SK-N-SH (cell line): Measurements from ENCODE around the gene BOD1. TPM values are rescaled to one million over a fixed set of nuclear protein-coding genes. Genes with fewer than 3 reads are reported as not detected.

ENCODE experiments used
- CTCF ChIA-PET: fragments of 300-600, 350-600 bp; formaldehyde crosslinking; extraction: SDS; loops from one replicate; lab custom pipeline; 2021; lab: Yijun Ruan, JAX
- POLR2A ChIA-PET: fragments of 350-600 bp; sonication (Branson Sonifier 250); formaldehyde crosslinking; extraction: SDS; loops from one replicate; lab custom pipeline; 2020; ENCODE audit warnings: antibody characterized with exemption, inconsistent platforms; lab: Yijun Ruan, JAX
- DNase-seq: peaks from one replicate; pipeline ENCODE4 v3.0.0; 2012
- H2AFZ ChIP-seq: fragments of 200-600 bp; sonication (generic); 2 replicates; pipeline ENCODE4 v1.8.1; 2016; ENCODE audit warnings: antibody characterized with exemption, mild to moderate bottlenecking, low read depth
- H3F3A ChIP-seq: fragments of 200-600 bp; sonication (generic); replicated peaks from 2 replicates; pipeline ENCODE3; 2016; ENCODE audit warnings: antibody characterized with exemption, mild to moderate bottlenecking; ENCODE audit not compliant: insufficient read depth
- H3K27ac ChIP-seq, 2 experiments: fragments of 200-500 bp in 1 of 2; fragments of 200-600 bp in 1 of 2; sonication (Bioruptor generic) in 1 of 2; sonication (generic), shearing (Covaris generic) in 1 of 2; 2 replicates each; pipeline versions ENCODE4 v1.5.1 to v1.6.1; 2014 to 2016; ENCODE audit warnings: low read depth in 2 of 2, inconsistent platforms in 1 of 2, low read length in 1 of 2, mild to moderate bottlenecking in 1 of 2, mixed read lengths in 1 of 2
- H3K27me3 ChIP-seq: fragments of 200-600 bp; sonication (generic), shearing (Covaris generic); 2 replicates; pipeline ENCODE4 v1.6.1; 2016; ENCODE audit warnings: mixed run types; ENCODE audit not compliant: insufficient read depth
- H3K36me3 ChIP-seq, 2 experiments: fragments of 200-500 bp in 1 of 2; fragments of 200-600 bp in 1 of 2; sonication (Bioruptor generic) in 1 of 2; sonication (generic) in 1 of 2; replicated peaks in 1 of 2; 2 replicates each; pipeline versions ENCODE3 to v1.5.1; 2014 to 2016; ENCODE audit warnings: low read length in 1 of 2, mild to moderate bottlenecking in 1 of 2; ENCODE audit not compliant: insufficient read depth in 2 of 2, control insufficient read depth in 1 of 2
- H3K4me1 ChIP-seq, 2 experiments: fragments of 200-500 bp in 1 of 2; fragments of 200-600 bp in 1 of 2; sonication (Bioruptor generic) in 1 of 2; sonication (generic), shearing (Covaris generic) in 1 of 2; 2 replicates each; pipeline versions ENCODE4 v1.5.1 to v1.6.1; 2014 to 2016; ENCODE audit warnings: low read depth in 1 of 2, low read length in 1 of 2, mixed run types in 1 of 2; ENCODE audit not compliant: insufficient read depth in 2 of 2, control insufficient read depth in 1 of 2
- H3K4me2 ChIP-seq: fragments of 200-600 bp; sonication (generic), shearing (Covaris generic); 2 replicates; pipeline ENCODE4 v1.6.1; 2017; ENCODE audit warnings: mixed run types
- H3K4me3 ChIP-seq, 2 experiments: fragments of 200-500 bp in 1 of 2; fragments of 200-600 bp in 1 of 2; sonication (Bioruptor generic) in 1 of 2; sonication (generic), shearing (Covaris generic) in 1 of 2; 2 replicates each; pipeline versions ENCODE4 v1.5.1 to v1.8.1; 2014 to 2016; ENCODE audit warnings: low read depth in 2 of 2, inconsistent platforms in 1 of 2, low read length in 1 of 2, mild to moderate bottlenecking in 1 of 2, mixed read lengths in 1 of 2, moderate library complexity in 1 of 2
- H3K79me2 ChIP-seq: fragments of 200-600 bp; sonication (generic); 2 replicates; pipeline ENCODE4 v1.8.1; 2017; ENCODE audit warnings: mild to moderate bottlenecking; ENCODE audit not compliant: insufficient read depth
- H3K9ac ChIP-seq: fragments of 200-600 bp; sonication (generic); 2 replicates; pipeline ENCODE4 v1.6.1; 2017; ENCODE audit warnings: mixed run types
- H3K9me2 ChIP-seq: fragments of 200-600 bp; sonication (generic); 2 replicates; pipeline ENCODE4 v1.6.1; 2017; ENCODE audit warnings: mixed run types
- H3K9me3 ChIP-seq: fragments of 200-600 bp; sonication (generic); 2 replicates; pipeline ENCODE4 v1.6.1; 2017; ENCODE audit warnings: mixed run types, mild to moderate bottlenecking, moderate library complexity
- H4K20me1 ChIP-seq: fragments of 200-600 bp; sonication (generic); 2 replicates; pipeline ENCODE4 v1.6.1; 2017; ENCODE audit warnings: mild to moderate bottlenecking, mixed run types; ENCODE audit not compliant: insufficient read depth
- ELF1 ChIP-seq: IDR thresholded peaks from 2 replicates; pipeline ENCODE4 v1.4.0; 2012
- MEF2A ChIP-seq: IDR thresholded peaks from 2 replicates; pipeline ENCODE4 v1.4.0; 2012; ENCODE audit warnings: low read depth, borderline replicate concordance
- NFIC ChIP-seq: IDR thresholded peaks from 2 replicates; pipeline ENCODE4 v1.4.0; 2012; ENCODE audit warnings: borderline replicate concordance
- PBX3 ChIP-seq: IDR thresholded peaks from 2 replicates; pipeline ENCODE4; 2012
- POLR2AphosphoS5 ChIP-seq: IDR thresholded peaks from 2 replicates; pipeline ENCODE4 v1.6.1; 2012; ENCODE audit warnings: low read depth, low read length
- RFX5 ChIP-seq: IDR thresholded peaks from 2 replicates; pipeline ENCODE4 v1.6.1; 2012; ENCODE audit warnings: mild to moderate bottlenecking, improper control_type of control experiment, low read length
- SMC3 ChIP-seq: IDR thresholded peaks from 2 replicates; pipeline ENCODE4 v1.6.1; 2012; ENCODE audit warnings: low read depth, low read length, improper control_type of control experiment
- TEAD4 ChIP-seq: IDR thresholded peaks from 2 replicates; pipeline ENCODE4 v1.4.0; 2012; ENCODE audit warnings: mild to moderate bottlenecking, borderline replicate concordance; ENCODE audit not compliant: insufficient read depth
- WGBS: methylation state at CpG from one replicate; pipeline ENCODE4 v1.1.6; 2017; ENCODE audit warnings: low lambda C conversion rate; 5-methylcytosine and 5-hydroxymethylcytosine counted together
- polyA plus RNA-seq, 3 experiments: library from polyadenylated mRNA; depleted of rRNA; stranded (reverse); fragments of >200 nt; gene quantifications; 2 replicates each; pipeline ENCODE4 v1.2.3, GENCODE V29; 2012
- TF ChIP-seq, protein P1 (sequence below): fragments of 200-600 bp; sonication (generic); IDR thresholded peaks from 2 replicates; pipeline ENCODE4 v1.6.1; 2017; ENCODE audit warnings: antibody characterized with exemption, mild to moderate bottlenecking, moderate library complexity
- TF ChIP-seq, protein P2 (sequence below): fragments of 150-350 bp; IDR thresholded peaks from 2 replicates; pipeline ENCODE4 v1.6.1; 2016; ENCODE audit warnings: mild to moderate bottlenecking, low read depth, low read length
- TF ChIP-seq, protein P3 (sequence below): fragments of 150-350 bp; IDR thresholded peaks from 2 replicates; pipeline ENCODE4 v1.6.1; 2017; ENCODE audit warnings: antibody characterized with exemption, low read length, low read depth, borderline replicate concordance

The BOD1 gene
- polyA plus RNA-seq, 1 of the 3 experiments (the other 2 are of a cell fraction): 45.3 TPM

DNA sequence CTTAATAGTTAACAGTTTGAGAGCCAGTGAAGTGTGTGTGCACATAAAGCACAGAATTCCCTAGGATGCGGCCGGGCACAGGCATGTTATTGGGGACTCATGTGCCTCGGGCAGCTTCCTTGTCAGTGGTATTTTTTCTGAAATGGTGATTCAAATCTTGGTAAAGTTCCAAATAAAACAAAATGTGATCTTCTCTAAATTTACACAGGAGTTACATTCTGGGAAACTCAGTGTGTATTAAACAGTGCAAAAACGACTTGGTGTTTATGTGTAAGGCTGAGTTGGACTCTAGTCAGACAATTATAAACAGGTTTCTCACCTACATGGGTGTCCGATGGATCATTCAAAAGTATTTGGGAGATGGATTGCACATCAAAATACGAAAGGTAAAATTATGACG lies 48.9 kb downstream of the BOD1 start:
- no peak overlapping the region for H3K27ac ChIP-seq
- no peaks in the 10 kb centered on the region for H3K9me2 ChIP-seq
- no peak overlapping the region for H3K9ac ChIP-seq
- DNase-seq: no peak
- POLR2A ChIA-PET: no interaction called here
- CTCF ChIA-PET: interaction anchor here (0.7 to 1.3 kb wide), 3 partner anchors 12 to 749 kb away, joined by 3 read pairs; no protein-coding TSS in a partner anchor
- 36% methylated on average over 7 of the region's 7 CpGs for WGBS
- H3K4me2 ChIP-seq: no peak overlapping the region
- no peak overlapping the region for H2AFZ ChIP-seq
- no peaks in the 10 kb centered on the region for H3K79me2 ChIP-seq
- TF ChIP-seq SMC3: no peak
- no peak for TF ChIP-seq NFIC
- TF ChIP-seq, all 33 proteins: peak for 0
- Histone ChIP-seq H4K20me1 (no peaks in the 10 kb centered on the region), H3K36me3 (no peaks in the 10 kb centered on the region), H3K9me3 (no peaks in the 10 kb centered on the region), H3F3A (no peaks in the 10 kb centered on the region), H3K4me3 (no peak overlapping the region), H3K4me1 (peaks cover 0 to 2% of the 10 kb centered on the region in 2 experiments; a peak in 1 of 4 replicates), H3K27me3 (peaks cover 8% of the 10 kb centered on the region; the same call in 1 of the 2 replicates)

DNA sequence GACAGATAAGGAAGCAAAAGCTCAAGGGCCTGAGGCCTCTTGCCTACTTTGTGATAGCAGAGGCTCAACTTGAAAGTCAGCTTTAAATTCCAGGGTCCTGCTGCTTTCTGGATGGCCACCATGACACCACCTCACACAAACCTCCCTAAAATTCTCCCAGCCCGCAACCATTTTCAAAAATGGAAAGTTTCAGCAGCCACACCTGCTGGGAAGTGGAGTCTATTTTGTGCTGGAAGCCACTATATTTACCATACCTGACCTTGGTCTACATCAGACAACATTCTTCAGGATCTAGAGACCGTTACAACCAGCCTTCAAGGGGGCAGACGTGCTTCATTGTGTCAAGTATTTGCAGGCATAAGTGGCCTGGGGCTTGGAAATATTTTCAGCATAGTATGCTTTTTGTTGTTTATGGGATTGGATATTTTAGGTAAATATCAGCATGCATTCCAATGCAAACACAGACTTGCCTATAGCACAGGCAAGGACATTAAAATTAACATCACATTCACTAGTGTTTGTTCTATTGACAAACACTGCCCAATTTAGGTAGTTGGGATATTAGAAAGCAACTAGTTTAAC lies 50.9 kb downstream of the BOD1 start:
- WGBS: 50% methylated on average over 3 of the region's 3 CpGs
- ChIA-PET CTCF (interaction anchor here (1.3 to 1.6 kb wide), 2 partner anchors 33 to 272 kb away, joined by 3 to 4 read pairs; no protein-coding TSS in a partner anchor), POLR2A (no interaction called here)
- H3K4me3 ChIP-seq: no peak overlapping the region
- no peaks in the 10 kb centered on the region for H4K20me1 ChIP-seq
- peaks cover 13% of the 10 kb centered on the region; the same call in 1 of the 2 replicates for H3K27me3 ChIP-seq
- H3K4me2 ChIP-seq: no peak overlapping the region
- TF ChIP-seq, protein P1, sequence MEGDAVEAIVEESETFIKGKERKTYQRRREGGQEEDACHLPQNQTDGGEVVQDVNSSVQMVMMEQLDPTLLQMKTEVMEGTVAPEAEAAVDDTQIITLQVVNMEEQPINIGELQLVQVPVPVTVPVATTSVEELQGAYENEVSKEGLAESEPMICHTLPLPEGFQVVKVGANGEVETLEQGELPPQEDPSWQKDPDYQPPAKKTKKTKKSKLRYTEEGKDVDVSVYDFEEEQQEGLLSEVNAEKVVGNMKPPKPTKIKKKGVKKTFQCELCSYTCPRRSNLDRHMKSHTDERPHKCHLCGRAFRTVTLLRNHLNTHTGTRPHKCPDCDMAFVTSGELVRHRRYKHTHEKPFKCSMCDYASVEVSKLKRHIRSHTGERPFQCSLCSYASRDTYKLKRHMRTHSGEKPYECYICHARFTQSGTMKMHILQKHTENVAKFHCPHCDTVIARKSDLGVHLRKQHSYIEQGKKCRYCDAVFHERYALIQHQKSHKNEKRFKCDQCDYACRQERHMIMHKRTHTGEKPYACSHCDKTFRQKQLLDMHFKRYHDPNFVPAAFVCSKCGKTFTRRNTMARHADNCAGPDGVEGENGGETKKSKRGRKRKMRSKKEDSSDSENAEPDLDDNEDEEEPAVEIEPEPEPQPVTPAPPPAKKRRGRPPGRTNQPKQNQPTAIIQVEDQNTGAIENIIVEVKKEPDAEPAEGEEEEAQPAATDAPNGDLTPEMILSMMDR: no peak
- TF ChIP-seq, protein P2, sequence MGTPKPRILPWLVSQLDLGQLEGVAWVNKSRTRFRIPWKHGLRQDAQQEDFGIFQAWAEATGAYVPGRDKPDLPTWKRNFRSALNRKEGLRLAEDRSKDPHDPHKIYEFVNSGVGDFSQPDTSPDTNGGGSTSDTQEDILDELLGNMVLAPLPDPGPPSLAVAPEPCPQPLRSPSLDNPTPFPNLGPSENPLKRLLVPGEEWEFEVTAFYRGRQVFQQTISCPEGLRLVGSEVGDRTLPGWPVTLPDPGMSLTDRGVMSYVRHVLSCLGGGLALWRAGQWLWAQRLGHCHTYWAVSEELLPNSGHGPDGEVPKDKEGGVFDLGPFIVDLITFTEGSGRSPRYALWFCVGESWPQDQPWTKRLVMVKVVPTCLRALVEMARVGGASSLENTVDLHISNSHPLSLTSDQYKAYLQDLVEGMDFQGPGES: no peak
- TF ChIP-seq MEF2A (no peak), TEAD4 (no peak), PBX3 (no peak), POLR2AphosphoS5 (no peak), RFX5 (no peak), ELF1 (no peak)
- TF ChIP-seq, protein P3, sequence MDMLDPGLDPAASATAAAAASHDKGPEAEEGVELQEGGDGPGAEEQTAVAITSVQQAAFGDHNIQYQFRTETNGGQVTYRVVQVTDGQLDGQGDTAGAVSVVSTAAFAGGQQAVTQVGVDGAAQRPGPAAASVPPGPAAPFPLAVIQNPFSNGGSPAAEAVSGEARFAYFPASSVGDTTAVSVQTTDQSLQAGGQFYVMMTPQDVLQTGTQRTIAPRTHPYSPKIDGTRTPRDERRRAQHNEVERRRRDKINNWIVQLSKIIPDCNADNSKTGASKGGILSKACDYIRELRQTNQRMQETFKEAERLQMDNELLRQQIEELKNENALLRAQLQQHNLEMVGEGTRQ: no peak
- no peaks in the 10 kb centered on the region for H3K36me3 ChIP-seq
- no peaks in the 10 kb centered on the region for H3F3A ChIP-seq
- DNase-seq: no peak
- no peak overlapping the region for H2AFZ ChIP-seq
- H3K27ac ChIP-seq: no peak overlapping the region
- no peaks in the 10 kb centered on the region for H3K9me2 ChIP-seq
- H3K9ac ChIP-seq: no peak overlapping the region
- H3K79me2 ChIP-seq: no peaks in the 10 kb centered on the region
- no peaks in the 10 kb centered on the region for H3K9me3 ChIP-seq
- no peaks in the 10 kb centered on the region; a peak in 1 of 4 replicates for H3K4me1 ChIP-seq
